ENCODE results near the gene GP1BA.

DNA sequence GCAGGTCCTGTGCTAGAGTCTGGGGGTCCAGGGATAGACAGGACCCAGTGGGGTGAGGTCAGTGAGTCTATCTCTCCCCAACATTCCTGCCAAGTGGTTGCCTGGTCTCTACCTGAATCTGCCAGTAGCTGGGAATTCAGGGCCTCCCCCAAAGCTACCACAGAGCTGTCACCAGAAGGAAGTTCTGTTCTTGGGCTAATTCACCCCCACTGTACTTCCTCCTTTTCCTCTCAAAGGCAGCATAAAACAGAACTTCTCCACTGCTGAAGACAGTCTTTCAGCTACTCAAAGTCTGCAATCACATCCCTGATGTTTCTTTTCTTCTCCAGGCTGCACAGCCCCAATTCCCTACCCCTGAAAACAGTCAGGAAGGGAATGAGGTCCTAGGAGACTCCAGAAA is 46.6 kb downstream of the GP1BA start:
- no peak for TF ChIP-seq ZNF274 (IDR thresholded peaks at IDR 0.05; ENCODE audit: low read depth, low read length)
- TF ChIP-seq YY1 (IDR thresholded peaks at IDR 0.05; ENCODE audit: insufficient read depth, insufficient read length): no peak
- TF ChIP-seq SUZ12 (IDR thresholded peaks at IDR 0.05; ENCODE audit: extremely low read depth, insufficient read depth, insufficient read length): no peak

Measured in NT2/D1 (cell line).